ENCODE data around the gene PPP2R2C.

PPP2R2C gene

DNA sequence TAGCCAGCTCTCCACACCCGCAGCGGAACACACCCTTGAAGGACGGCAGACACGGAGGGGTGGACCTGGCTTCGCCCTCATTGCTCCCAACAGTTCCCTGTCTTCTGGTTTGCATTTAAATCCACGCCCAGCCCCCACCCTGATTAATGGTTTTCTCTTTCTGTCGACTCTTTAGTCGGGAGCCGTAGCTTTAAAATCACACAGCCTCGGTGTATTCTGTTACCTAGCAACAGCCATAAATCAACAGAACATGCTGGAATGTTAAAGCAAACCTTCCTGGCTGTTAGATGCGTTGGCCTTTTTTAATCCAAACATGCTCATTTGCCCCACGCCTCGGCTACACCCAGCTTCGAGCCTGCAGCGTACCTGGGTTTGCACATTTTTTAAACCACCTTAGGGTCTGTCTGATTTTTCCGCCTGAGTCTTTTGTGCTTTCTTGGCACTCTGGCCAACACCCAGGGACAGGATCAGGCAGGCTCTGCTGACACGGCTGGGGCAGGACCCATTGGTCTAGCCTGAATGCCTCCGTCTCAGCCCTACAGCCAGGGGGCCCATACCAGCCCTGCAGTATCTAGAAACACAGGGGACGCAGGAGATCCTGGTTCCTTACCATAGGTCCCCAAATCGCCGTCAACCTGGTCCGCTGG is 21.4 kb upstream of the PPP2R2C start:
- no peak for DNase-seq

DNA sequence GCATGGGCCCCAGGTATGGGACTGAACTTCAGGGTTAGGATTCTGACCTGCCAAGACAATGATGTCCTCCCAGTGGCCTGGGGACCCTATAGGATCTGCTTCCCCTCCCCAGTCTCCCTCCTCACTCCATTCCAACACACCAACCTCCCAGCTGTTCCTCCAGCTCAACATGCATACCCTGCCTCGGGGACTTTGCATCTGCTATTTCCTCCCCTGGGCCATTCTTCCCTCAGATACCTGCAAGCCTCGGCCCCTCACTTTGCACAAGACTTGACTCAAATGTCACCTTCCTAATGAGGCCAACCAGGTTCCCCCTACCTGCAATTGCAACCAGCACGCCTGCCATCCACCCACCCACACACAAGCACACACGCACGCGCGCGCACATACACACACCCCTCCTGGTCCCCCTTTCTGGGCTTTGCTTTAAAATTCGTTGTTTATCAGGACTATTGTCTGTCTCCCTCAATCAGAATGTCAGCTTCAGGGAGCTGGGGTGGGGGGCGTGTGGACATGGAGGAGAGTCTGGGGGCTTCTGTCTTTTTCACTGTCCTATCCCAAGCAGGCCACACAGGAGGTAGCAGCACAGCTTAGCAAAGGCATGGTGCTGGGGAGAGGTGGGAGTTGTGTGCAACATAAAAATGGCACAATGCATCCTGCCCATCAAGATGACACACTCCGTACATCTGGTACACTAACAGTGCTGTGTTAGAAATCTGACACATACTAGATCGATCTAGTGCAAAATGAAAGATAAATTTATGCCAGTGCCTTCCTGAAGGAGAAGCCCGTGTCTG is 20.6 kb upstream of the PPP2R2C start:
- no peak for DNase-seq

DNA sequence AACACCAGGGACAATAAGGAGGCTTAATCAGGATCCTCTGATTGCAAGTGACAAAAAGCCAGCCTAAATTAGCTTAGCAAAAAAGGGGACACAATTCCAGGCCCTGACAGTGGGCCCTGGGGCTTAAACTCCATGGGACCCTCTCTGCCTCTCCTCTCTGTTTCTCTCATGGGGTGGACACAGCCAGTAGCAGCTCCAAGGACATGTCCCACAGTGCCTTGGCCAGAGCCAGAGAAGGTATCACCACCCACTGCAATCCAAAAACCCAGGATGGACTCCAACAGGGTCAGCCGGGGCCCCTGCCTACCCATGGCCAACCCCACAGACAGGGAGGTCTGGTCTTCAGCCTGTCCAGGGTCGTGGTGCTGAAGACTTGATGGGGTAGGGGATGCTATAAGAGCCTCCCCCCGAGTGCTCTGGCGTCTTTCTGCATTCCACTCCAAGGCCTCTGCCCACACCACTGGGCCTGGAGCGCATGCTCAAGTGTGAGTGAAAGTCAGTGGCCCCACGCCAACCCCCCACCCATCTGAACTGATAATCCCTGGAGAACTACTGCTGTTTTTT is 19.7 kb upstream of the PPP2R2C start:
- DNase-seq = no peak

DNA sequence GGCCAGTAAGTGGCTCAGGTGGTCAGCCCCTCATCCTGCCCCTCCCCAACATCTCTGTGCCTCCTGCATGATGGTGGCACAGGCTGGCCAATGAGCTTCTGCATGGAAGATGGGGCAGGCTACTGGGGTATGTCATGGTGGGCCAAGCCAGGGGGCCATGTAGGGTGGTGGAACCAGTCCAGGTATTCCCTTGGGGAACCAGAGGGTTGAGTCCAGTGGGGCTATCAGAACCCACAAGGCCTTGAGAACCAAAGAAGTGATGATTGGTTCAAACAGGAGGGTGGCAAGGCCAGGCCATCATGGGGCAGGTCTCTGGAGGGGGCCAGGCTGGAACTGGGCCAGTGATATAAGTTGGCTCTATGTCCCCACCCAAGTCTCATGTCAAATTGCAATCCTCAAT is 18.8 kb upstream of the PPP2R2C start:
- no peak for DNase-seq

DNA sequence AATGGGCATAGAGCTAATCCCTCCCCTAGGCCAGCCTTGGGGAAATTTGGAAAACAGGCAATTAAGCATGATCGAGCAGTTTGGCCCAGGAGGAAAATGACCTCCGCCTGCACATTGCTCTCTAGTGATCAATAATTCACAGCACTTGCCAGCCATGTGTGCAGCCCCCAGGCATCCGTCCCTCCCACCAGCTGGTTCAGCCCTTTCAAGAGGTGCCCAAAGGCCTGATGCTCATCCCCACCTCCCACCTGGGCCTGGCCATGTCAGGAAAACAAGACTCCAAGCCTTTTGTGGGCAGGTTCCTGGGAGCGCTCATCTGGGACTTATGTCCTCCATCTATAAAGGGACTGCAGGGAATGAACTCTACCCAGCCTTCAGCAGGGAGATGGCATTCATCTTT is 17.5 kb upstream of the PPP2R2C start:
- no peak for DNase-seq

DNA sequence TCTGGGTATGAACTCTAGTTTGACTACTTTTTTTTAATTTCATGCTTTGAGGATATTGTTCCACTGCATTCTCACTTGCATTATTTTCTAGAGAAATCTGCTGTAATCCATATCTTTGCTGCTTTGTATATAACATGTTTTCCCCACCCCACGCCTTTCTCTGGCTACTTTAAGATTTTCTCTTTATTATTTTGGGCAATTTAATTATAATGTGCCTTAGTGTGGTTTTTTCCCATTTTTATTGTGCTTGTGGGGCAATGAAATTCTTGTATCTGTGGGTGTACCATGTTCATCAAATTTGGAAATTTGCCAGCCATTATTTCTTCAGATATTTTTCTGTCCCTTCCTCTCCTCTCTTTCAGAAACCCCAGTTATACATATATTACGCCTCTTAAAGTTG is 15.1 kb upstream of the PPP2R2C start:
- no peak for DNase-seq

DNA sequence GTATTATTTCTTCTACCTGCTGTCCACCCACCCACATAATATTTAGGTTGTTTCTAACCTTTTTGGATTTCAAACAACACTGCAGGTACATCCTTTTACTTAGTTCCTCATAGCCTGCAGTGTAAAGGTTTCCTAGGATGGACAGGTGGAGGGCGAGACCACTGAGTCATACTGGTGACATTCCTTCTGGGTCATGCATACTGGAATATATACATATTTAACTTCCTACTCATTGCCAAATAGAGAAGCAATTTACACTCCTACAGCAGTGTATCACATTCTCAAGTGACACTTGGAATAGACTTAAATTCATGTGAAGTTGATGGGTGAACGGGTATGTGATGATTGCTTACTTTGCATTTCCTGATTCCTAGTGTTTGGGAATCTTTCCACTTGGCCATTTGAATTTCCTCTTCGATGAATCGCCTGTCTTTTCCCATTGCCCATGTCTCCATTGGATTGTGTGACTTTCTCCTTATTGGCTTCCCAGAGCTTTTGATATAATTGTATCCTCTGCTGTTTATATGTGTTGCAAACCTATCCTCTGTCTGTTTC is 8.2 kb upstream of the PPP2R2C start:
- DNase-seq = no peak

DNA sequence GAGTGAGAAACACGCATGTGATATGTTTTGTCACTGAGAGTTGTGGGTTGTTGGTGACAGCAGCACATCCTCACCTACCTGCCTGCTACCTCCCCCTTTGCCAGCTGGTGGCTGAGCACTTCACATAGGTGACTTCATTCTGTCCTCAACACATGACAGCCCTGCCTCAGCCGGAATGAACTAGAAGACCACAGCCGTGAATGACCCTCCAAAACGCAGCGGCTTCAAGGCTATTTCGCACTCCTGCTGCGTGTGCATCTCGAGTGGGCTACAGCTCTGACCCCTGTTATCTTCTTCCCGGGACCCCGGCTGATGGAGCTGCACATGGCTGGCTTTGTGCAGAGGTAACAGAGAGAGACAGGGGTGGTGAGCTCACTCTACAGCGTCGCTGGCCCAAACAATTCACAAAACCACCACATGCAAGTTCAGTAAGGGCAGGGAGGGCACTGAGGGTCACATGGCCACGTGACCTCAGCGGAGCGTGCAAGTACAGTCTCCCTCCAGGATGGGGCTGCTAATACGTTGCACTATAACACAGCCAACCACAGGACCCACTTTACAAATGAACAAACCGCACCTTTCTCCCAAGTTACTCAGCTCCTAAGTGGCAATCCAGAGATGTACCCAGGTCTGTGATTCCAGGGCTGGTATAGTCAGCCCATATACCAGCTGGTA is 6.3 kb upstream of the PPP2R2C start:
- DNase-seq = no peak

DNA sequence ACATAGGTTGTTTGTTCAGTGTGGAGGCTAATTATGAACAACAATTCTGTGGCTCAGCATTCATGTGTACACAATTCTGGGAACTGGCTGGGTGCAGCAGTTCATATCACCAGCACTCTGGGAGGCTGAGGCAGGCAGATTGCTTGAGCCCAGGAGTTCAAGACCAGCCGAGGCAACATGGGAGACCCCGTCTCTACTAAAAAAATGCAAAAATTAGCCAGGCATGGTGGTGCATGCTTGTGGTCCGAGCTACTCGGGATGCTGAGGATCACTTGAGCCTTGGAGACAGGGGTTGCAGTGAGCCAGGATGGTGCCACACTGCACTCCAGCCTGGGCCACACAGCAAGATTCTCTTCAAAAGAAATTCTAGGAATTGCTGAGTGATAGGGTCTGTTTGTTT is 4.5 kb upstream of the PPP2R2C start:
- no peak for DNase-seq

DNA sequence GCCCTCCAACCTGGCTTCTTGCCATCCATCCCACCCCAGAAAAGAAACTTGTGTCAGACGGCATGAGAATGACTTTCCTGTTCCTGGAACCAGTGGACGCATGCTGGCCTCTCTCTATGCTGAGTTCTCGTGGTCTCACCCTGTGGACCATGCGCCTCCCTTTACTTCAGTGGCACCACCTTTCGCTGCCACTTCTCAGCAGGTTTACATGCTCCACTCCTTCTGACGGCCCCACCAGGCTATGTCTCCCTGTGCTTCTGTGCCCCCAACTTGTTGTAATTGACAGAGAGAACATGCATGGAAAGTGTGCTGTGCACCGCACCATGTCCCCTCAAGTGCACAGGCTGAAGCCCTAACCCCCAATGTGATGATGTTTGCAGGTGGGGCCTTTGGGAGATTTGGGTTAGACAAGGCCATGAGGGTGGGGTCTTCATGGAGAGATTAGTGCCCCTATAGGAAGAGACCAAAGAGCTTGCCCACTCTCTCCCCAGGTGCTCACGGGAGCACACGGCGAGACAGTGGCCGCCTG is 3.1 kb upstream of the PPP2R2C start:
- DNase-seq = no peak

DNA sequence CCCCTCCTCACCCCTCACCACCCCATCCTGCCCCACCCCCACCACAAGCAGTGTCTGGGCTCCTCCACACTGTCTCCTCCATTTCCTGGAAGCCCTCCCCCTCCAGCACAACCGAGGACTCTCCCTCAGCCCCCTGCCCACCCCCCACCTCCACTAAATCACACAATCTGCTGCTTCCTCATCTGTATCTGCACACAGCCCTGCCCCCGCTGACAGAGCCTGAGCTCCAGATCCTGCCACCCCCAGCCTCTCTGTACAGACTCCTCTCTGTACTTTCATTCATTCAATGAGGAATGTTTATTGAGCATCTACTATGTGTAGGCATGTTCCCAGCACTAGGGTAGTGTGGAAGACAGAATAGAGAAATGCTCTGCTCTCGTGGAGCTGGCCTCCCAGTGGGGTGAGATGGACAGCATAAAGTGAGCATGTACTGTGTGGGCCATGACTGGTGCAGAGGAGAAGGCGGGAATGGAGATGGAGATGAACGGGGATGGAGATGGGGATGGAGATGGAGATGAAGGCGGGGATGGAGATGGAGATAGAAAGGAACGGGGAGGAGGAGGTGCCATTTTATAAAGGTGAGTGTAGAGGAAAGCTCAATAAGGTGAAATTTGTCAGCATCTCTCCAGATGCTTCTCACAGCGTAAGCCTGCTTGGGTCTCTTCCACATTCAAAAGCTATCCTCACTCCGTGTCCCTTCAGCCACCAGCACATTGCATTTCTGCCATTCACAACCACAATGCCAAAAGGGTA is 2.5 kb upstream of the PPP2R2C start:
- no peak for DNase-seq

DNA sequence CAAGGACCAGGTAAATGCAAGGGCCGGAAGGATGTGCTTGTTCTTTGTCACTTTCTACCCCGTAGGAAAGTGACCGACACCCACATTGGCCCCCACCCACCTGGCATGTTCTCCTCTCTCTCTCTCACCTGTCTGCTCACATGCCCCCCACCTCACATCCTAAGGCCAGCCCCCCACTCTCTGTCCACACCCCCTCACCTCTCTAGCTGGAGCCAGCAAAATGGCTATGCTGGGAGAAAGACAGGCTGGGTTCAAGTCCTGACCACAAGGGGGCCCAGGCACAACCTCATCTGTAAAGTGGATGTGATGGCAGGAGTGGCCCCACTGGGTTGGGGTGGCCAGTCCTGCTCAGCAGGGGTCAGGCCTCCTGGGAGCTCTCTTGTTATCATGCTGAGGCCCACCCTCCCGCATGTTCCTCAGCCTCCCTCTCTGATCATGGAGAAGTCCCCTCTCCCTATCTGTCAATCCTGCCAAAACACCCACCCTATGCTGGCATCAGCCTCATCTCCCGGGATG is 1.7 kb upstream of the PPP2R2C start:
- no peak for DNase-seq

DNA sequence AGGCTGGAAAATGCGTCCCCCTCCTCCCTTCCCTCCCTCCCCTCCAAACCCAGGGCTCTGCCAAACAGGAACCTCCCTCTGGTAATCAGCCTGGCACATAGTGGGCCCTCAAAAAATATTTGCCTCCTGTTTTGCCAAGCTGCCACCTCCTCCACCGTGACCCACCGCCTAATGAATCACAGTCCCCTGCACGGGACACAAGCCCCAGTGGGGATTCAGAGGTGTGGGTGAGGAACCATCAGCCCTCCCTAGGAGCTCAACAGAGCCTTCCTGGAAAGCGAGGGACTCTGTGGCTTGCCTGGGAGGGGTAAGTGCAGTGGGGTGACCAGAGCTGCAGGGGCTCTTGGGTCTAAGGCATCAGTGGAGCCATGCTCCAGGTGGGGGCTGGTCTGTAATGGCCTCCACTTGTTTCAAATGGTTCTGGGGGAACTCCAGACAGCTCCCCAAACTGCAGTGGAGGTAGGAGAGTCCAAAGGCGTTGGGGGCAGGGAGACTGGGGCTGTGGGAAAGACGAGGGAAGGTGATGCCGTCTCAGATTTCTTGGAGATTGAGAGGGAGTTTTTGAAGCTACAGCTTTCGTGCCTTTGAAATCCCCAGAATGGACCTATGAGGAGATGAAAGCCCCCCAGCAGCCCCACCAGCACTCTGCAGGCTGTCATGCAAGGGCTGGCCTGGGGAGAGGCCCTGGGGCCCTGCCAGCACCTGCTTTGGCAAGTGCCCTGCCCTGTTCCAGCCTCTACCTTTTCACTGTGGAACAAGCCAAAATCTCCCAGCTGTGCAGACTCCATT is 1.0 kb upstream of the PPP2R2C start:
- no peak for DNase-seq

DNA sequence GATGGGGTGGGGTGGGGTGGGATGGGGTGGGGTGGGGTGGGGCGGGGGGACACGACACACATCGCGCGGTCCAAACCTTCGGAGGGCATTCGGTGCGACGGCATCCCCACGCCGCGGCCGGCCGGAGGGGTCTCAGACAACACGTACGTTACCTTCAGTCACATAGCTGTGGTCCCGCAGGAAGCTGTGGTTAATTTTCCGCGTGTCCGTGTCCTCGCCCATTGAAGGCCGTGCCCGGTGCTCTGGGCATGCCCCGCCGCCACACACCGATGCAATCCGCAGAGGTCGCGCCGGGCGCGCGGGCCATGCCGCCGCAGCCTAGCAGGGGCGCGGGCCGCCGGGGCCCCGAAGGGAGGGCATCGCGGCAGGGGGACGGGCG is 417 bp downstream of the PPP2R2C start:
- DNase-seq = peak in 2 of 14 donors; percentile 36 to 59

DNA sequence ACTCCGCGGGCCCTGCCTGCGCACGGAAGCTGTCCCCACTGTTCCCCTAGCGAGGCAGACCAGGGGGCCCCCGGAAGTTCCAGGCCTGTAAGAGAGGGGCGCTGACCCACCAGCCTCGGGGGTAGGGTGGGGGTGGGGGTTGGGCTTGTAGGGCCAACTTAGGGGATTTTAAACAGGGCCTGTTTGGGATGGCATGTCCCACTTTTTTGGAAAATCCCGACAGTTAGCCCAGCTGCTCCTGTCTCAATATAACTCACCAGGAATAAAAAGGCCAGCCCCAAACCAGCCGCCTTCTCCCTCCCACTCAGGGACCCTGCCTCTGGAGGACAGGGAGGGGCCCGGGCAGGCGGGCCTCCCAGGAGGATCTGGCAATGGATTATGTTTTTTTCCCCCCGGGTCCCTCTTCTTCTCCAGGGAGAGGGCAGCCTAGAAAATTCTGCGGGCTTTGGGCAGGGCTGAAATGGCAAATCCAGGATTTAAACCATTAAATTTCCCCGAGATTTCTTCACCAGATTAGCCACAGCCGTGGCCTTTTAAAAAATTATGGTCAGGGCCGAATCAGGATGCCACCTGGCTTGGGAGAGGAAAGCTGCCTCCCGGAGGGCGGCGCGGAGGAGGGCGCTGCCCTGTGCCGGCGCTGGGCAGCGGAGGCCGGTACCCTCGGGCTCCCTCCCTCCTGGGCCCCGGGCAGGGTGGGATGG is 957 bp downstream of the PPP2R2C start:
- DNase-seq = peak in 5 of 14 donors; percentile 33 to 82 (median 59)

DNA sequence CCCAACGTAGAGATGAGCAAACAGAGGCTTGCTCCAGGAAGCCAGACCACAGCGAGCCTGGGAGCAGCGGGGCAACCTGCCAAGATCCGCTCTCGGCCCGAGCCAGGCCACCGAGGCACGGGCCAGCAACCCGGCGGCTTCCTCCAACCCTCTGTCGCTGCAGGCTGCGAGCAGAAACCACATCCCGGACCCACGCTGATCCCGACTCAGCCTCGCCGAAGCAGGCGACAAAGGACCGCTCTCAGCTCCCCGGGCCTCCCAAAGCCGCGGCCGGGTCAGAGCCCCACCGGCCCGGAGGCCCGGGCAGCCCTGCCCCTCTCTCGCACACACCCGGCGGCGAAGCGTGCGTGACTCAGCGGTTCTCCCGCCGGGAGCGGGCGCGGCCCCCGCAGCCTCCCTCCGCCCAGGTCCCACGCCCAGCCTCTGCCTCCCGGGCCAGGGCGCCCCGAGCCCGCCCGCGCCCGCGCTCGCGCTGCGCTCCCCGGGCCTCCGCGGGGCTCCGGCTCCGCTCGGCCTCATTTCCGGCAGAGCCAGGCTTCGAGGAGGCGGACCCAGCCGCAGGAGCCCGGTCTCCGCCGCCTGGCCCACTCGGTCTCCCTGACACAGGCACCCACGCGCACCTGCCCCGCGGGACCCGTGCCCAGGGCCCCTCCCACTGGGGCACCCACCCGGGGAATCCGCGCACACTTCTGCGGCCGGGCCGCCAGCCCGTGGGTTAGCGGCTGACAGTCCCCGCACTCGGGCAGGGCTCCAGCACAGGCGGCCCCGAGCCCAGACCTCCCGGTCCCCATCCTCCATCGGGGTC is 1.7 kb downstream of the PPP2R2C start:
- peak in 12 of 14 donors; percentile 39 to 87 (median 71) for DNase-seq

DNA sequence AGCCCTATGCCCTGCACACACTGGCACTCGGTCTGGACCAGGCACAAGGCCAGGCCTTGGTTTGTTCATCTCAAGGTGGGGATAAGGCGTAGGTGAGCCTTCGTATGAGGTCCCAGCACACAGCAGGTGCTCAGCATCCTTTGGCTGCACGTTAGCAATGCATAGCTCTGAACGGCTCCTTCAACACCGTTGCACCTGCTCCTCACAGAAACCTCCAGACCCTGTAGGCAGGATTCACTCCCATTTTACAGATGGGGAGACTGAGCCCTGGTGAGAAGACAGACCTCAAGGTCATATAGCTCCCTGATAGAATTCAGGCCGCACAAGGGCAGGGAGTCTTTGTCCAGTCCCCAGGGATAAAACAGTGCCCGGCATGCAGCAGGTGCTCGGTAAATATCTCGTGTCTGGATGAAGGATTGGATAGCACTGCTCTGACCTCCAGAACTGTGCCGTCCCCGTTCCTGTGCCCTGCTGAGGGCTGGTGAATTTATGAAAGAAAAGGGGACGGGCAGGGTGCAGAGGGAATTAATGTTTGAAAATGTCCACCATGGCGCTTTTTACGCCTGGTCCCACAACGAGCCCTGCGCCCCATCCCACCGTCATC is 2.4 kb downstream of the PPP2R2C start:
- DNase-seq = no peak

DNA sequence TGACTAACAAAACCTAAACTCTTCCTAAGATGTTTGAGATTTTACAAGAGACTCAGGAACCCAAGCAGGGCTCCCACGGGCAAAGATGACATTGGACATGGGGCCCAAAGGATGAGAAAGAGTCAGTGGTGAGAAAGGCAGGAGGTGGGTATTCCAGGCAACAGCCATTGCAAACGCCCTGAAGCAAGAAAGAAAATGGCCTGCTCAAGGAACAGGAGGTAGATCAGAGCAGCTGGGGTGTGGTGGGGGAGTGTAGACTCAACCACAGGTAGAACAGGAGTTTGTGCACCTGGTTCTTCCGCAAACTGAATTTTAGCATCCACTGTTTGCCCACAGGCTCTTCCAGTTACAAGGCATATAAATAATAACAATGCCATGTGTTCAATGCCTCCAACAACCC is 3.3 kb downstream of the PPP2R2C start:
- DNase-seq = no peak

DNA sequence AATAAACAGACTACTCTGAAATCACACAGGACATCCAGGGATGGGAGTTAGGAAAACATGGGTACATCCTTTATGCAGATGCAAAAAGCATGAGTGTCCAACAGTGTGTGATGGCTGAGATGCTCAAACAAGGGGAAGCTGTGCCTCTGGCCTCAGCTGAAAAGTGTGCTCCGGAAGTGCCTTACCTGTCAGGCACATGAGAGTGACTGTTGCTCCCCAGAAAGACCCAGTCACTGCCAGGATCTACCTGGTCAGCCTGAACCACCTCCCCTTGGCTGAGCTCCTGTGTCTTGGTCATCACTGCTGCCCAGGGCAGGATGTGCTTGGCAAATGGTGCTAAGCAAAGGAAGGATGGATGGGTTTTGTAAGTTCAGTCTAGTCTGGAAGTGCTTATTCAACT is 4.0 kb downstream of the PPP2R2C start:
- no peak for DNase-seq
